IPS DF 19.7 (cell line): ENCODE measurements around the gene GPC6.

Experiments used
- DNase-seq: peaks from one replicate; pipeline ENCODE4 v3.0.0-alpha.2; 2013; ENCODE audit warnings: low read depth, low spot score

GPC6 gene

GRCh38 chr13:93230261-93230855 is 3.8 kb downstream of the GPC6 start:
- DNase-seq = no peak

- no peak for DNase-seq
Observed at GRCh38 chr13:93231867-93232266, 5.3 kb downstream of the GPC6 start.

GRCh38 chr13:93233997-93234416 is 7.4 kb downstream of the GPC6 start:
- DNase-seq = peak; percentile 71

GRCh38 chr13:93234459-93234858 is 7.9 kb downstream of the GPC6 start:
- no peak for DNase-seq

GRCh38 chr13:93235258-93236015 is 8.8 kb downstream of the GPC6 start:
- DNase-seq = no peak

- DNase-seq = no peak
Observed at GRCh38 chr13:93238711-93239110, 12.1 kb downstream of the GPC6 start.

- DNase-seq = no peak
Observed at GRCh38 chr13:93243375-93244063, 16.9 kb downstream of the GPC6 start.

GRCh38 chr13:93244141-93244917 is 17.7 kb downstream of the GPC6 start:
- DNase-seq = no peak

- DNase-seq = no peak
Observed at GRCh38 chr13:93244918-93245280, 18.3 kb downstream of the GPC6 start.

GRCh38 chr13:93246069-93246468 is 19.5 kb downstream of the GPC6 start:
- no peak for DNase-seq

GRCh38 chr13:93248627-93249047 is 22.0 kb downstream of the GPC6 start:
- no peak for DNase-seq

GRCh38 chr13:93249364-93250306 is 23.0 kb downstream of the GPC6 start:
- no peak for DNase-seq

- DNase-seq = no peak
Observed at GRCh38 chr13:93254775-93255174, 28.2 kb downstream of the GPC6 start.

GRCh38 chr13:93256998-93257397 is 30.4 kb downstream of the GPC6 start:
- no peak for DNase-seq

GRCh38 chr13:93259527-93260080 is 33.0 kb downstream of the GPC6 start:
- DNase-seq = no peak

GRCh38 chr13:93260591-93260990 is 34.0 kb downstream of the GPC6 start:
- no peak for DNase-seq

- DNase-seq = no peak
Observed at GRCh38 chr13:93262729-93263345, 36.2 kb downstream of the GPC6 start.

GRCh38 chr13:93264876-93265275 is 38.3 kb downstream of the GPC6 start:
- no peak for DNase-seq

GRCh38 chr13:93265800-93266199 is 39.2 kb downstream of the GPC6 start:
- no peak for DNase-seq

- DNase-seq = no peak
Observed at GRCh38 chr13:93266681-93267080, 40.1 kb downstream of the GPC6 start.
